ENCODE measurements around the gene LAMA3.

The LAMA3 gene

GRCh38 chr18:24000613-24001490, 311.6 kb downstream of the LAMA3 start:
- no peak for DNase-seq (ENCODE audit: low spot score)

GRCh38 chr18:24002479-24002878, 313.2 kb downstream of the LAMA3 start:
- no peak for DNase-seq (ENCODE audit: low spot score)

- DNase-seq (ENCODE audit: low spot score), result no peak
Observed at GRCh38 chr18:24003288-24003687, 314.0 kb downstream of the LAMA3 start.

GRCh38 chr18:24003903-24004640, 314.8 kb downstream of the LAMA3 start:
- DNase-seq (ENCODE audit: low spot score), result no peak
